ENCODE data around the gene NDOR1.
"Not testable (repeated sequence)": the region's sequence is repeated elsewhere in the genome, so short reads cannot be mapped to it uniquely, and the experiment has no call there.

The NDOR1 gene

GRCh38 chr9:137240841-137241489, 35.5 kb downstream of the NDOR1 start, which contains the start of gene TUBB4B:
TUBB4B (plus strand) TSS chr9:137241287; CDS start chr9:137241361, 74 bp downstream.
- Mint-ChIP-seq H3K4me1 (peaks cover 33% of the 10 kb centered on the region), H3K36me3 (ENCODE audit: low read depth) (peaks cover 25% of the 10 kb centered on the region), H3K9me3 (no peaks in the 10 kb centered on the region), H3K4me3 (peak within 1 kb of the TSS; percentile 88), H3K27ac (peak within 1 kb of the TSS; percentile 97), H3K27me3 (peaks cover 3% of the 10 kb centered on the region)
- DNase-seq (peak; percentile 95), ATAC-seq (peak; percentile 84)

GRCh38 chr9:137241490-137242268, 36.2 kb downstream of the NDOR1 start:
- Mint-ChIP-seq H3K4me1 (peaks cover 33% of the 10 kb centered on the region), H3K36me3 (ENCODE audit: low read depth) (peaks cover 25% of the 10 kb centered on the region), H3K27me3 (peaks cover 3% of the 10 kb centered on the region), H3K9me3 (no peaks in the 10 kb centered on the region), H3K27ac (peak overlapping the region; percentile 97), H3K4me3 (peak overlapping the region; percentile 88)
- DNase-seq (peak; percentile 71), ATAC-seq (peak; percentile 8)

GRCh38 chr9:137242269-137243203, 37.0 kb downstream of the NDOR1 start:
- H3K9me3 Mint-ChIP-seq = no peaks in the 10 kb centered on the region
- H3K27me3 Mint-ChIP-seq = peaks cover 3% of the 10 kb centered on the region
- peaks cover 31% of the 10 kb centered on the region for H3K4me1 Mint-ChIP-seq
- H3K36me3 Mint-ChIP-seq (ENCODE audit: low read depth) = peaks cover 25% of the 10 kb centered on the region
- H3K4me3 Mint-ChIP-seq = peak overlapping the region; percentile 83
- peak overlapping the region; percentile 88 for H3K27ac Mint-ChIP-seq
- no peak for ATAC-seq
- no peak for DNase-seq

- not testable (repeated sequence) for ATAC-seq, DNase-seq, H3K27me3 Mint-ChIP-seq, H3K9me3 Mint-ChIP-seq
- peak overlapping the region; percentile 83 for H3K4me3 Mint-ChIP-seq
- peaks cover 29% of the 10 kb centered on the region for H3K4me1 Mint-ChIP-seq
- peak overlapping the region; percentile 88 for H3K27ac Mint-ChIP-seq
- H3K36me3 Mint-ChIP-seq (ENCODE audit: low read depth) = peaks cover 25% of the 10 kb centered on the region
These were observed 37.7 kb downstream of the NDOR1 start for GRCh38 chr9:137243266-137243625.

- ATAC-seq (no peak), DNase-seq (peak; percentile 12)
- Mint-ChIP-seq H3K4me3 (peak overlapping the region; percentile 83), H3K9me3 (no peaks in the 10 kb centered on the region), H3K27ac (no peak overlapping the region), H3K4me1 (peaks cover 26% of the 10 kb centered on the region), H3K36me3 (ENCODE audit: low read depth) (peaks cover 25% of the 10 kb centered on the region), H3K27me3 (peaks cover 3% of the 10 kb centered on the region)
These were observed 38.4 kb downstream of the NDOR1 start for GRCh38 chr9:137243626-137244485.

GRCh38 chr9:137244486-137245449, 39.3 kb downstream of the NDOR1 start:
- peaks cover 3% of the 10 kb centered on the region for H3K27me3 Mint-ChIP-seq
- ATAC-seq = no peak
- H3K4me1 Mint-ChIP-seq = peaks cover 19% of the 10 kb centered on the region
- H3K27ac Mint-ChIP-seq = no peak overlapping the region
- no peak for DNase-seq
- peaks cover 25% of the 10 kb centered on the region for H3K36me3 Mint-ChIP-seq (ENCODE audit: low read depth)
- H3K9me3 Mint-ChIP-seq = no peaks in the 10 kb centered on the region
- peak overlapping the region; percentile 24 for H3K4me3 Mint-ChIP-seq

GRCh38 chr9:137245450-137246421, 40.2 kb downstream of the NDOR1 start:
- no peak for DNase-seq
- Mint-ChIP-seq H3K9me3 (no peaks in the 10 kb centered on the region), H3K27me3 (peaks cover 3% of the 10 kb centered on the region), H3K27ac (no peak overlapping the region), H3K4me1 (peaks cover 18% of the 10 kb centered on the region), H3K36me3 (ENCODE audit: low read depth) (peaks cover 25% of the 10 kb centered on the region), H3K4me3 (no peak overlapping the region)
- ATAC-seq = no peak

GRCh38 chr9:137247135-137247915, 41.8 kb downstream of the NDOR1 start:
- peaks cover 15% of the 10 kb centered on the region for H3K36me3 Mint-ChIP-seq (ENCODE audit: low read depth)
- H3K27ac Mint-ChIP-seq = no peak overlapping the region
- no peaks in the 10 kb centered on the region for H3K9me3 Mint-ChIP-seq
- ATAC-seq (no peak), DNase-seq (no peak)
- peaks cover 10% of the 10 kb centered on the region for H3K4me1 Mint-ChIP-seq
- no peaks in the 10 kb centered on the region for H3K27me3 Mint-ChIP-seq
- H3K4me3 Mint-ChIP-seq = no peak overlapping the region

- H3K27ac Mint-ChIP-seq = no peak overlapping the region
These were observed 42.3 kb downstream of the NDOR1 start for GRCh38 chr9:137247916-137248175.

GRCh38 chr9:137250329-137251193, 45.1 kb downstream of the NDOR1 start:
- Mint-ChIP-seq H3K27me3 (peaks cover 2% of the 10 kb centered on the region), H3K4me1 (peaks cover 4% of the 10 kb centered on the region), H3K4me3 (no peak overlapping the region), H3K36me3 (ENCODE audit: low read depth) (no peaks in the 10 kb centered on the region), H3K9me3 (no peaks in the 10 kb centered on the region), H3K27ac (no peak overlapping the region)
- DNase-seq (no peak), ATAC-seq (no peak)

More at GRCh38 chr9:137247916-137248175, 42.3 kb downstream of the NDOR1 start:
- ATAC-seq (no peak), DNase-seq (no peak)
- Mint-ChIP-seq H3K27me3 (no peaks in the 10 kb centered on the region), H3K4me3 (no peak overlapping the region), H3K36me3 (ENCODE audit: low read depth) (peaks cover 10% of the 10 kb centered on the region), H3K9me3 (no peaks in the 10 kb centered on the region), H3K4me1 (peaks cover 4% of the 10 kb centered on the region)

- H3K27me3 Mint-ChIP-seq = peaks cover 2% of the 10 kb centered on the region
- no peaks in the 10 kb centered on the region for H3K9me3 Mint-ChIP-seq
- ATAC-seq (no peak), DNase-seq (no peak)
- no peak within 1 kb of the TSS for H3K4me3 Mint-ChIP-seq
- no peaks in the 10 kb centered on the region for H3K36me3 Mint-ChIP-seq (ENCODE audit: low read depth)
- H3K4me1 Mint-ChIP-seq = peaks cover 6% of the 10 kb centered on the region
- no peak within 1 kb of the TSS for H3K27ac Mint-ChIP-seq
These were observed 45.6 kb downstream of the NDOR1 start, which contains the start of gene STPG3 for GRCh38 chr9:137251194-137251461. STPG3 (plus strand) TSS chr9:137251286; CDS start chr9:137251287, 1 bp downstream.
